Endothelial cell of umbilical vein (primary cell): Measurements from ENCODE around the gene TBCC. TPM values are rescaled to one million over a fixed set of nuclear protein-coding genes. Genes with fewer than 3 reads are reported as not detected.

Experiments used
- BruUV-seq: library from RNA; stranded (reverse); fragments of 400-500 nt; replicated peaks from 2 replicates; lab custom pipeline; 2021; lab: Mats Ljungman, UMichigan
- CTCF ChIA-PET: fragments of 300-600, 350-600 bp; sonication (Branson Sonifier 250); formaldehyde crosslinking; loops from one replicate; lab custom pipeline; 2021; ENCODE audit warnings: antibody characterized with exemption, inconsistent platforms; lab: Charles Lee
- POLR2A ChIA-PET: fragments of 300-600, 350-600 bp; sonication (Branson Sonifier 250); formaldehyde crosslinking; loops from one replicate; lab custom pipeline; 2021; ENCODE audit warnings: antibody characterized with exemption, inconsistent platforms; lab: Charles Lee
- DNase-seq: peaks from one replicate; pipeline ENCODE4 v3.0.0-alpha.2; 2011; ENCODE audit warnings: low read depth, low spot score
- FAIRE-seq: peaks from 2 replicates; lab custom pipeline; 2011; peaks lifted over from hg19 to GRCh38; lab: Jason Lieb, UNC
- H2AFZ ChIP-seq: 2 replicates; pipeline ENCODE4 v1.6.0; 2012; ENCODE audit warnings: low read depth, low read length, control low read depth, inconsistent platforms
- H3K27ac ChIP-seq: 2 replicates; pipeline ENCODE4 v1.5.1; 2011; ENCODE audit warnings: low read depth, mild to moderate bottlenecking, control low read depth, low read length, moderate library complexity; ENCODE audit not compliant: insufficient read depth
- H3K27me3 ChIP-seq, 2 experiments: 2 replicates each; pipeline versions ENCODE4 v1.6.0 to v1.6.1; 2011; ENCODE audit warnings: low read length in 2 of 2, mixed read lengths in 1 of 2; ENCODE audit not compliant: control insufficient read depth in 2 of 2, insufficient read depth in 2 of 2
- H3K36me3 ChIP-seq, 2 experiments: 2 replicates in 1 of 2; 3 replicates in 1 of 2; pipeline ENCODE4 v1.5.1; 2011; ENCODE audit warnings: low read length in 2 of 2, mild to moderate bottlenecking in 1 of 2, moderate library complexity in 1 of 2; ENCODE audit not compliant: control insufficient read depth in 2 of 2, insufficient read depth in 2 of 2; ENCODE audit errors: extremely low read depth in 1 of 2
- H3K4me1 ChIP-seq: 3 replicates; pipeline ENCODE4 v1.5.1; 2011; ENCODE audit warnings: mild to moderate bottlenecking, low read length; ENCODE audit not compliant: control insufficient read depth, insufficient read depth; ENCODE audit errors: extremely low read depth
- H3K4me2 ChIP-seq: 2 replicates; pipeline ENCODE4 v1.6.1; 2011; ENCODE audit warnings: low read length, control low read depth, mixed read lengths; ENCODE audit not compliant: insufficient read depth
- H3K4me3 ChIP-seq, 3 experiments: fragments of 200-600 bp in 1 of 3; sonication (generic), shearing (Covaris generic) in 1 of 3; replicated peaks in 1 of 3; 2 replicates each; pipeline ENCODE4 v1.5.1; 2011 to 2016; ENCODE audit warnings: control low read depth in 3 of 3, low read length in 3 of 3, mild to moderate bottlenecking in 2 of 3, inconsistent platforms in 1 of 3, low read depth in 1 of 3, moderate library complexity in 1 of 3; ENCODE audit not compliant: insufficient read depth in 1 of 3
- H3K79me2 ChIP-seq: 2 replicates; pipeline ENCODE4 v1.6.0; 2012; ENCODE audit warnings: low read length, inconsistent platforms; ENCODE audit not compliant: control insufficient read depth, insufficient read depth
- H3K9ac ChIP-seq: replicated peaks from 2 replicates; pipeline ENCODE3; 2011; ENCODE audit warnings: low read length, control low read depth; ENCODE audit not compliant: insufficient read depth; ENCODE audit errors: extremely low read depth
- H3K9me1 ChIP-seq: replicated peaks from 3 replicates; pipeline ENCODE4 v1.6.0; 2011; ENCODE audit warnings: mild to moderate bottlenecking, low read length; ENCODE audit not compliant: control insufficient read depth, insufficient read depth; ENCODE audit errors: extremely low read depth
- H3K9me3 ChIP-seq: replicated peaks from 2 replicates; pipeline ENCODE4 v1.5.1; 2012; ENCODE audit warnings: low read length, inconsistent platforms; ENCODE audit not compliant: control insufficient read depth, insufficient read depth
- H4K20me1 ChIP-seq: replicated peaks from 2 replicates; pipeline ENCODE3; 2011; ENCODE audit warnings: mild to moderate bottlenecking, low read length; ENCODE audit not compliant: control insufficient read depth, insufficient read depth; ENCODE audit errors: extremely low read depth
- CTCF ChIP-seq, 2 donors: IDR thresholded peaks; 1 replicate in 1 of 2; 2 replicates in 1 of 2; pipeline ENCODE4 v1.5.1; 2011; ENCODE audit warnings: low read length in 2 of 2, mild to moderate bottlenecking in 2 of 2, moderate library complexity in 2 of 2, control low read depth in 1 of 2, inconsistent platforms in 1 of 2, low read depth in 1 of 2; ENCODE audit not compliant: insufficient read depth in 1 of 2; ENCODE audit errors: extremely low read depth in 1 of 2
- EZH2 ChIP-seq: IDR thresholded peaks from 2 replicates; pipeline ENCODE4 v1.6.1; 2012; ENCODE audit warnings: borderline replicate concordance, low read depth, mild to moderate bottlenecking, moderate library complexity, low read length, inconsistent platforms; ENCODE audit not compliant: severe bottlenecking
- FOS ChIP-seq: IDR thresholded peaks from 2 replicates; pipeline ENCODE4 v1.6.1; 2011; ENCODE audit warnings: mild to moderate bottlenecking, low read length, moderate library complexity, borderline replicate concordance; ENCODE audit not compliant: insufficient read depth
- GATA2 ChIP-seq: IDR thresholded peaks from 2 replicates; pipeline ENCODE4 v1.7.0; 2011; ENCODE audit warnings: low read depth, mild to moderate bottlenecking, moderate library complexity, mixed read lengths, low read length; ENCODE audit not compliant: insufficient read length, insufficient read depth
- JUN ChIP-seq: IDR thresholded peaks from 2 replicates; pipeline ENCODE4 v1.6.1; 2011; ENCODE audit warnings: borderline replicate concordance, low read depth; ENCODE audit not compliant: insufficient read length, insufficient read depth
- MAX ChIP-seq: IDR thresholded peaks from 2 replicates; pipeline ENCODE4 v1.6.1; 2011; ENCODE audit not compliant: insufficient read depth, insufficient read length
- MYC ChIP-seq: IDR thresholded peaks from one replicate; pipeline ENCODE4 v1.6.1; 2011; ENCODE audit warnings: mild to moderate bottlenecking, low read depth, low read length
- POLR2A ChIP-seq: IDR thresholded peaks from 2 replicates; pipeline ENCODE4 v1.6.1; 2012; ENCODE audit warnings: low read depth, mild to moderate bottlenecking, control low read depth, low read length
- POLR2AphosphoS5 ChIP-seq: IDR thresholded peaks from 2 replicates; pipeline ENCODE4 v1.6.1; 2012; ENCODE audit warnings: low read depth, mild to moderate bottlenecking, control low read depth, low read length, moderate library complexity; ENCODE audit not compliant: insufficient read depth
- dilution Hi-C: fragments of 300-500 bp; cut with MboI; formaldehyde crosslinking; loops from one replicate; pipeline ENCODE4 v1.15.0; 2019; ENCODE audit warnings: low sequenced_read_pairs; ENCODE audit not compliant: extremely low pct_ligation_motif_present
- intact Hi-C: fragments of 100-400 bp; cut with micrococcal nuclease; formaldehyde crosslinking; loops from one replicate; pipeline ENCODE4 v1.10.0; 2022
- polyA plus RNA-seq, 4 experiments: library from polyadenylated mRNA; depleted of rRNA in 3 of 4; stranded (reverse) in 3 of 4; unstranded in 1 of 4; fragments of >200 nt; gene quantifications; 2 replicates each; pipeline versions ENCODE4 v1.2.1 to v1.2.3, GENCODE V29; 2011 to 2012; ENCODE audit warnings: missing spikeins in 1 of 4
- total RNA-seq: library from RNA; stranded (reverse); gene quantifications from 2 replicates; pipeline ENCODE4 v1.2.3, GENCODE V29; 2021

Gene TBCC
- total and polyA plus RNA-seq, 2 donors (not counting 3 experiments of a cell fraction or from before 2014, with no cell fraction given): 15.9 to 19.1 TPM

- H2AFZ ChIP-seq: no peak overlapping the region
- no peaks in the 10 kb centered on the region for H3K36me3 ChIP-seq
- H4K20me1 ChIP-seq: no peaks in the 10 kb centered on the region
- dilution Hi-C loops (no loop called here), intact Hi-C loops (no loop called here)
- H3K4me1 ChIP-seq: no peaks in the 10 kb centered on the region
- POLR2A ChIA-PET: no interaction called here
- DNase-seq (no peak), FAIRE-seq (no peak)
- H3K27ac ChIP-seq: no peak overlapping the region
- BruUV-seq: no TSS peak
- no peak overlapping the region for H3K4me3 ChIP-seq
- H3K9me3 ChIP-seq: no peaks in the 10 kb centered on the region
- H3K4me2 ChIP-seq: no peak overlapping the region
- CTCF ChIA-PET: interaction anchor here (0.9 to 1.1 kb wide), 3 partner anchors 11 to 17 kb away, joined by 3 to 6 read pairs (median 3); partner anchors contain the start of gene TBCC
- TF ChIP-seq POLR2AphosphoS5: no peak
- TF ChIP-seq JUN: no peak
- TF ChIP-seq EZH2: no peak
- H3K79me2 ChIP-seq: no peaks in the 10 kb centered on the region
- no peaks in the 10 kb centered on the region for H3K27me3 ChIP-seq
- no peak overlapping the region for H3K9ac ChIP-seq
- H3K9me1 ChIP-seq: no peaks in the 10 kb centered on the region
Observed at GRCh38 chr6:42758756-42759430, 13.0 kb upstream of the TBCC start.

- dilution Hi-C loops (no loop called here), intact Hi-C loops (no loop called here)
- Histone ChIP-seq H3K4me2 (no peak overlapping the region), H2AFZ (no peak overlapping the region), H3K27me3 (no peaks in the 10 kb centered on the region), H3K9ac (no peak overlapping the region), H3K36me3 (no peaks in the 10 kb centered on the region), H3K9me1 (no peaks in the 10 kb centered on the region), H3K4me1 (no peaks in the 10 kb centered on the region), H3K4me3 (no peak overlapping the region), H3K79me2 (no peaks in the 10 kb centered on the region), H4K20me1 (no peaks in the 10 kb centered on the region), H3K9me3 (no peaks in the 10 kb centered on the region), H3K27ac (no peak overlapping the region)
- no peak for FAIRE-seq
- BruUV-seq: no TSS peak
- DNase-seq: no peak
- POLR2A ChIA-PET: no interaction called here
- CTCF ChIA-PET: no interaction called here
- TF ChIP-seq GATA2 (no peak), EZH2 (no peak), MAX (no peak), CTCF (IDR thresholded peaks at IDR 0.05; ENCODE audit: extremely low read depth in 1 of 2, insufficient read depth in 1 of 2, low read depth in 1 of 2, low read length in 2 of 2) (no peak), FOS (no peak), POLR2A (no peak), MYC (no peak), JUN (no peak), POLR2AphosphoS5 (no peak)
Observed at GRCh38 chr6:42756722-42757121, 10.8 kb upstream of the TBCC start.
